ENCODE results near the gene TSPAN11.

DNA sequence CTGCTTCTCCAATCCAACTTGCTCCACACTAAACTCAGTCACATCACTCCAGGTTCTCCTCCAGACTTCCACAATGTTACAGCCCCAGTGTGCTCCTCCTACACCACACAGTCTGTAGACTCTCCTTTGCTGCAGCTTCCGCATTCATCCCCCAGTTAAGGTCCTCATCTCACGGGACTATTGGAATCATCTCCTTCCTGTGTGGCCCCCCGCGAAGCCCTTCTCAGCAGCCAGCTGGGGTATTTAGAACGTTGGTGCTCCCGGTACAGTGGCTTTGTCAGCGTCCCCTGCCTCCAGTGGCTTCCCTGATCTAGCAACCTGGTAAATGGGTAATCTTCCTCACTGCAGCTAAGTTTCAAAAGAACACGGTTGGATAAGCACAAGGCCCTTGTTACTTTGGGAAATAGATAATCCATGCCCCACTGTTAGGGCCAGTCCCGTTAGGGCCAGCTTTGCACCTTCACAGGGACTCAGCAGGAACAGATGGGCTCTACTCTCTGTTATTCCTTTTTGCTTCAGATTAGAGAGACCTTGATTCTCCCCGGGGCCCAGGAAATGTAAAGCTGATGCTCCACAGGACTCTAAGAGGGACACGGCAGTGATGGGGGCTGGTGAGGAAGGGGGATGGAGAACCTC, 823 bp upstream of the TSPAN11 start:
- TF ChIP-seq, protein P1, sequence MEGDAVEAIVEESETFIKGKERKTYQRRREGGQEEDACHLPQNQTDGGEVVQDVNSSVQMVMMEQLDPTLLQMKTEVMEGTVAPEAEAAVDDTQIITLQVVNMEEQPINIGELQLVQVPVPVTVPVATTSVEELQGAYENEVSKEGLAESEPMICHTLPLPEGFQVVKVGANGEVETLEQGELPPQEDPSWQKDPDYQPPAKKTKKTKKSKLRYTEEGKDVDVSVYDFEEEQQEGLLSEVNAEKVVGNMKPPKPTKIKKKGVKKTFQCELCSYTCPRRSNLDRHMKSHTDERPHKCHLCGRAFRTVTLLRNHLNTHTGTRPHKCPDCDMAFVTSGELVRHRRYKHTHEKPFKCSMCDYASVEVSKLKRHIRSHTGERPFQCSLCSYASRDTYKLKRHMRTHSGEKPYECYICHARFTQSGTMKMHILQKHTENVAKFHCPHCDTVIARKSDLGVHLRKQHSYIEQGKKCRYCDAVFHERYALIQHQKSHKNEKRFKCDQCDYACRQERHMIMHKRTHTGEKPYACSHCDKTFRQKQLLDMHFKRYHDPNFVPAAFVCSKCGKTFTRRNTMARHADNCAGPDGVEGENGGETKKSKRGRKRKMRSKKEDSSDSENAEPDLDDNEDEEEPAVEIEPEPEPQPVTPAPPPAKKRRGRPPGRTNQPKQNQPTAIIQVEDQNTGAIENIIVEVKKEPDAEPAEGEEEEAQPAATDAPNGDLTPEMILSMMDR (IDR thresholded peaks at IDR 0.05) = no peak
- no peak for TF ChIP-seq POLR2A (IDR thresholded peaks at IDR 0.05)
